Transverse colon (tissue), 4 donors: ENCODE measurements around the gene TP53I11. TPM values are rescaled to one million over a fixed set of nuclear protein-coding genes. Genes with fewer than 3 reads are reported as not detected.

Experiments used
- DNase-seq: peaks from one replicate; pipeline ENCODE4 v3.0.0-alpha.2; 2019
- H3K27ac ChIP-seq, 4 donors: fragments of 200-600 bp; sonication (generic); 2 replicates each; pipeline ENCODE4 v1.5.1; 2016 to 2018; ENCODE audit warnings: inconsistent platforms in 4 of 4
- H3K27me3 ChIP-seq: fragments of 200-600 bp; sonication (generic); 2 replicates; pipeline ENCODE4 v1.5.1; 2017; ENCODE audit warnings: inconsistent platforms
- H3K36me3 ChIP-seq, 4 donors: fragments of 200-600 bp; sonication (generic); 2 replicates each; pipeline ENCODE4 v1.5.1; 2017 to 2019; ENCODE audit warnings: inconsistent platforms in 4 of 4
- H3K4me1 ChIP-seq, 4 donors: fragments of 200-600 bp; sonication (generic); 2 replicates each; pipeline ENCODE4 v1.5.1; 2017 to 2020; ENCODE audit warnings: inconsistent platforms in 4 of 4
- H3K4me3 ChIP-seq, 4 donors: fragments of 200-600 bp; sonication (generic); 1 replicate in 1 of 4; 2 replicates in 3 of 4; pipeline versions ENCODE4 v1.5.1 to v1.6.1; 2017 to 2019; ENCODE audit warnings: inconsistent platforms in 4 of 4
- H3K9me3 ChIP-seq, 2 donors: fragments of 200-600 bp; sonication (generic); 2 replicates each; pipeline ENCODE4 v1.5.1; 2017 to 2019; ENCODE audit warnings: inconsistent platforms in 2 of 2
- CTCF ChIP-seq, 5 experiments: fragments of 200-600 bp in 3 of 5; fragments of 450-650 bp in 2 of 5; sonication (generic) in 3 of 5; IDR thresholded peaks; 1 replicate in 2 of 5; 2 replicates in 3 of 5; pipeline ENCODE4 v1.5.1; 2016 to 2017; ENCODE audit warnings: antibody characterized with exemption in 5 of 5, inconsistent platforms in 3 of 5, mild to moderate bottlenecking in 2 of 5, moderate library complexity in 1 of 5
- EP300 ChIP-seq: sonication (generic); formaldehyde crosslinking; IDR thresholded peaks from one replicate; pipeline ENCODE4 v1.6.1; 2017; ENCODE audit warnings: antibody characterized with exemption, low read depth
- POLR2A ChIP-seq: fragments of 450-650 bp; IDR thresholded peaks from one replicate; pipeline ENCODE4 v1.6.1; 2016; ENCODE audit warnings: antibody characterized with exemption, mild to moderate bottlenecking, moderate library complexity
- POLR2AphosphoS5 ChIP-seq, 3 donors: sonication (generic); formaldehyde crosslinking; IDR thresholded peaks; one replicate each; pipeline ENCODE4 v1.6.1; 2016; ENCODE audit warnings: antibody characterized with exemption in 3 of 3
- WGBS, 2 donors: methylation state at CpG; one replicate each; pipeline ENCODE4 v1.1.5; 2018; ENCODE audit warnings: low coverage in 1 of 2; 5-methylcytosine and 5-hydroxymethylcytosine counted together
- in situ Hi-C, 4 donors: fragments of 200-750 bp; cut with MboI; loops; one replicate each; pipeline versions ENCODE4 v1.15.0 to v1.15.1; 2017; ENCODE audit warnings: low sequenced_read_pairs in 3 of 4, low pct_ligation_motif_present in 1 of 4, low pct_unique_long_range_greater_than_20kb in 1 of 4
- intact Hi-C: fragments of 100-400 bp; cut with DNase I; formaldehyde crosslinking; loops from one replicate; pipeline ENCODE4 v1.15.1; 2023; ENCODE audit warnings: low total_unique reads
- total RNA-seq, 4 donors: library from RNA; depleted of rRNA; stranded (reverse); fragments of >200 nt; gene quantifications; one replicate each; pipeline ENCODE4 v1.1.0, GENCODE V29; 2016

TP53I11 gene
- total RNA-seq, 4 donors from 2014 or later = 41.5 to 90.0 (median 56.4) TPM

- Histone ChIP-seq H3K4me3 (no peak overlapping the region), H3K27me3 (no peaks in the 10 kb centered on the region), H3K4me1 (peaks cover 5 to 70% (median 43%) of the 10 kb centered on the region in 4 donors), H3K27ac (peak overlapping the region; percentile 46 to 65 (median 62)), H3K9me3 (no peaks in the 10 kb centered on the region), H3K36me3 (no peaks in the 10 kb centered on the region)
- TF ChIP-seq POLR2AphosphoS5 (IDR thresholded peaks at IDR 0.05) (peak in 2 of 3 donors; percentile 12 to 39), POLR2A (no peak), EP300 (no peak)
- 0 to 45% methylated on average over 1 to 5 of the region's 5 CpGs for WGBS, 2 donors
- peak; percentile 66 for DNase-seq
- in situ Hi-C loops = no loop called here
- intact Hi-C loops = no loop called here
These were observed 4.5 kb upstream of the TP53I11 start for GRCh38 chr11:44955015-44955738.

GRCh38 chr11:44954051-44954906 lies 3.6 kb upstream of the TP53I11 start:
- Histone ChIP-seq H3K27me3 (no peaks in the 10 kb centered on the region), H3K36me3 (no peaks in the 10 kb centered on the region), H3K9me3 (no peaks in the 10 kb centered on the region), H3K27ac (peak overlapping the region; percentile 46 to 65 (median 62)), H3K4me3 (no peak overlapping the region), H3K4me1 (peaks cover 5 to 72% (median 46%) of the 10 kb centered on the region in 4 donors)
- intact Hi-C loops (no loop called here), in situ Hi-C loops (no loop called here)
- 62 to 80% methylated on average over 2 to 12 of the region's 12 CpGs for WGBS, 2 donors
- DNase-seq = no peak
- TF ChIP-seq POLR2AphosphoS5 (IDR thresholded peaks at IDR 0.05) (no peak), EP300 (no peak), POLR2A (no peak), CTCF (IDR thresholded peaks at IDR 0.05) (no peak)

GRCh38 chr11:44952500-44953260 lies 2.0 kb upstream of the TP53I11 start:
- TF ChIP-seq EP300 (no peak), CTCF (IDR thresholded peaks at IDR 0.05) (no peak), POLR2AphosphoS5 (IDR thresholded peaks at IDR 0.05) (no peak), POLR2A (no peak)
- no peaks in the 10 kb centered on the region for H3K9me3 ChIP-seq
- intact Hi-C loops (no loop called here), in situ Hi-C loops (no loop called here)
- WGBS, 2 donors = 67% methylated on average over 2 of the region's 3 CpGs; no CpG with 5 or more reads in 1 of the 2 donors
- no peak for DNase-seq
- H3K27me3 ChIP-seq = no peaks in the 10 kb centered on the region
- no peaks in the 10 kb centered on the region for H3K36me3 ChIP-seq
- peak overlapping the region; percentile 86 to 96 (median 94) for H3K27ac ChIP-seq
- peaks cover 5 to 70% (median 40%) of the 10 kb centered on the region in 4 donors for H3K4me1 ChIP-seq
- H3K4me3 ChIP-seq = no peak overlapping the region

- 0 to 30% methylated on average over 1 to 2 of the region's 2 CpGs for WGBS, 2 donors
- in situ Hi-C loops = no loop called here
- no peaks in the 10 kb centered on the region for H3K36me3 ChIP-seq
- intact Hi-C loops = no loop called here
- H3K27me3 ChIP-seq = no peaks in the 10 kb centered on the region
- no peaks in the 10 kb centered on the region for H3K9me3 ChIP-seq
- peak; percentile 49 for DNase-seq
- peaks cover 5 to 64% (median 37%) of the 10 kb centered on the region in 4 donors for H3K4me1 ChIP-seq
- H3K27ac ChIP-seq = peak overlapping the region; percentile 86 to 96 (median 94)
- TF ChIP-seq POLR2A (no peak), EP300 (no peak), POLR2AphosphoS5 (IDR thresholded peaks at IDR 0.05) (no peak), CTCF (IDR thresholded peaks at IDR 0.05) (no peak)
- H3K4me3 ChIP-seq = no peak overlapping the region
These were observed 1.4 kb upstream of the TP53I11 start for GRCh38 chr11:44952082-44952481.
